Right ventricle myocardium inferior (tissue), 1 donor: ENCODE measurements around the gene YBEY. TPM values are rescaled to one million over a fixed set of nuclear protein-coding genes. Genes with fewer than 3 reads are reported as not detected.
"Not testable (repeated sequence)": the region's sequence is repeated elsewhere in the genome, so short reads cannot be mapped to it uniquely, and the experiment has no call there.

Experiments
- ATAC-seq: fragments of 200-7000 bp; cut with Tn5 transposase; one replicate; pipeline ENCODE4 v1.9.1; 2020; ENCODE audit warnings: mild to moderate bottlenecking, moderate library complexity
- DNase-seq: peaks from one replicate; pipeline ENCODE4 v3.0.0; 2021; ENCODE audit errors: missing footprints
- intact Hi-C: fragments of 100-400 bp; cut with DNase I; formaldehyde crosslinking; loops from one replicate; pipeline ENCODE4 v1.11.0; 2022
- long read RNA-seq: library from polyadenylated mRNA; unstranded; transcript quantifications from one replicate; pipeline ENCODE4 v2.0.0, GENCODE V29; 2021
- total RNA-seq: library from RNA; stranded (reverse); fragmentation: NEBNext Ultra II Directional; extraction: Animal tissue kit (Norgen Biotek cat#: 25700); gene quantifications from one replicate; pipeline ENCODE4 v1.2.1, GENCODE V29; 2021
- donor health status: DM: no; HTN: yes; CAD: no; lungs with severe emphysema.

YBEY gene
- total RNA-seq: 18.6 TPM
- long read RNA-seq, partial matches to known transcripts: 0 of 5 reads
- long read RNA-seq, other reads (novel, unspliced or antisense): 2 of 5 reads

GRCh38 chr21:46285761-46286647 is at the start of gene YBEY:
Gene YBEY, plus strand, starts transcription at chr21:46286342. Its CDS starts 572 bp downstream, at chr21:46286914.
- intact Hi-C loops: loop anchor here (5.0 to 10.0 kb wide), 3 partner anchors 36 to 311 kb away; partner anchors contain the start of genes C21orf58, LSS and PCNT
- ATAC-seq (peak; percentile 97), DNase-seq (peak; percentile 93)

- intact Hi-C loops: no loop called here
- no peak for DNase-seq
- no peak for ATAC-seq
Observed at GRCh38 chr21:46237474-46237873, 48.7 kb upstream of the YBEY start.

- DNase-seq (no peak), ATAC-seq (no peak)
- intact Hi-C loops: no loop called here
Observed at GRCh38 chr21:46239817-46240325, 46.3 kb upstream of the YBEY start.

GRCh38 chr21:46241577-46241976 is 44.6 kb upstream of the YBEY start:
- ATAC-seq, intact Hi-C loops, DNase-seq: not testable (repeated sequence)

- ATAC-seq (no peak), DNase-seq (no peak)
- intact Hi-C loops: no loop called here
Observed at GRCh38 chr21:46243325-46243724, 42.8 kb upstream of the YBEY start.

- ATAC-seq: no peak
- intact Hi-C loops: no loop called here
- DNase-seq: no peak
Observed at GRCh38 chr21:46243960-46244361, 42.2 kb upstream of the YBEY start.

GRCh38 chr21:46244602-46245001 is 41.5 kb upstream of the YBEY start:
- no peak for DNase-seq
- no peak for ATAC-seq
- intact Hi-C loops: no loop called here

- no peak for DNase-seq
- intact Hi-C loops: no loop called here
- ATAC-seq: no peak
Observed at GRCh38 chr21:46245213-46245915, 40.8 kb upstream of the YBEY start.

- no peak for ATAC-seq
- no peak for DNase-seq
- intact Hi-C loops: no loop called here
Observed at GRCh38 chr21:46246345-46246744, 39.8 kb upstream of the YBEY start.

GRCh38 chr21:46247699-46248421 is 38.3 kb upstream of the YBEY start:
- DNase-seq (no peak), ATAC-seq (peak; percentile 19)
- intact Hi-C loops: no loop called here

GRCh38 chr21:46248422-46248782 is 37.7 kb upstream of the YBEY start:
- ATAC-seq: no peak
- intact Hi-C loops: no loop called here
- no peak for DNase-seq

GRCh38 chr21:46248827-46249226 is 37.3 kb upstream of the YBEY start:
- intact Hi-C loops: no loop called here
- DNase-seq: no peak
- no peak for ATAC-seq

- DNase-seq (no peak), ATAC-seq (no peak)
- intact Hi-C loops: loop anchor here (10.0 kb wide), 1 partner anchor 275 kb away; no protein-coding TSS in a partner anchor
Observed at GRCh38 chr21:46250146-46250725, 35.9 kb upstream of the YBEY start.

GRCh38 chr21:46252840-46253239 is 33.3 kb upstream of the YBEY start:
- intact Hi-C loops: loop anchor here (10.0 kb wide), 1 partner anchor 278 kb away; no protein-coding TSS in a partner anchor
- DNase-seq (no peak), ATAC-seq (no peak)

- no peak for ATAC-seq
- intact Hi-C loops: loop anchor here (10.0 kb wide), 1 partner anchor 279 kb away; no protein-coding TSS in a partner anchor
- DNase-seq: no peak
Observed at GRCh38 chr21:46253610-46254124, 32.5 kb upstream of the YBEY start.

- ATAC-seq (no peak), DNase-seq (no peak)
- intact Hi-C loops: loop anchor here (10.0 kb wide), 1 partner anchor 280 kb away; no protein-coding TSS in a partner anchor
Observed at GRCh38 chr21:46254208-46254975, 31.8 kb upstream of the YBEY start.

GRCh38 chr21:46255166-46255565 is 31.0 kb upstream of the YBEY start:
- no peak for ATAC-seq
- intact Hi-C loops: loop anchor here (10.0 kb wide), 1 partner anchor 280 kb away; no protein-coding TSS in a partner anchor
- no peak for DNase-seq
